Keratinocyte (primary cell): ENCODE data around the gene APBB1IP. TPM values are rescaled to one million over a fixed set of nuclear protein-coding genes. Genes with fewer than 3 reads are reported as not detected.

Experiments used
- DNase-seq: peaks from one replicate; pipeline ENCODE4 v3.0.0-alpha.2; 2011; ENCODE audit warnings: low read depth, missing footprints, low spot score
- FAIRE-seq: peaks from 2 replicates; lab custom pipeline; 2011; peaks lifted over from hg19 to GRCh38; lab: Jason Lieb, UNC
- H2AFZ ChIP-seq: 2 replicates; pipeline ENCODE4 v1.6.0; 2012; ENCODE audit warnings: low read length, control low read depth, inconsistent platforms; ENCODE audit not compliant: control insufficient read depth
- H3K27ac ChIP-seq: 2 replicates; pipeline ENCODE4 v1.5.1; 2011; ENCODE audit warnings: low read length; ENCODE audit not compliant: control insufficient read depth, insufficient read depth
- H3K27me3 ChIP-seq: 3 replicates; pipeline ENCODE4 v1.6.0; 2011; ENCODE audit warnings: low read length; ENCODE audit not compliant: control insufficient read depth, insufficient read depth; ENCODE audit errors: extremely low read depth
- H3K36me3 ChIP-seq, 2 experiments: 2 replicates in 1 of 2; 3 replicates in 1 of 2; pipeline ENCODE4 v1.5.1; 2011; ENCODE audit warnings: low read length in 2 of 2, mild to moderate bottlenecking in 1 of 2; ENCODE audit not compliant: control insufficient read depth in 2 of 2, insufficient read depth in 2 of 2; ENCODE audit errors: extremely low read depth in 1 of 2
- H3K4me1 ChIP-seq: 3 replicates; pipeline ENCODE4 v1.5.1; 2011; ENCODE audit warnings: low read length; ENCODE audit not compliant: control insufficient read depth, insufficient read depth; ENCODE audit errors: extremely low read depth
- H3K4me2 ChIP-seq: 3 replicates; pipeline ENCODE4 v1.6.0; 2011; ENCODE audit warnings: low read depth, low read length; ENCODE audit not compliant: control insufficient read depth, insufficient read depth; ENCODE audit errors: extremely low read depth
- H3K4me3 ChIP-seq, 3 experiments: fragments of 200-600 bp in 1 of 3; sonication (generic) in 1 of 3; 2 replicates in 2 of 3; 3 replicates in 1 of 3; pipeline ENCODE4 v1.5.1; 2011 to 2016; ENCODE audit warnings: low read length in 3 of 3, mild to moderate bottlenecking in 3 of 3, control low read depth in 2 of 3, inconsistent platforms in 1 of 3, low read depth in 1 of 3, mixed read lengths in 1 of 3, mixed run types in 1 of 3, moderate library complexity in 1 of 3; ENCODE audit not compliant: control insufficient read depth in 2 of 3, insufficient read depth in 2 of 3; ENCODE audit errors: extremely low read depth in 1 of 3
- H3K79me2 ChIP-seq: 2 replicates; pipeline ENCODE4 v1.6.0; 2012; ENCODE audit warnings: low read length; ENCODE audit not compliant: control insufficient read depth, insufficient read depth
- H3K9ac ChIP-seq: 3 replicates; pipeline ENCODE4 v1.6.0; 2011; ENCODE audit warnings: low read length; ENCODE audit not compliant: control insufficient read depth, insufficient read depth; ENCODE audit errors: extremely low read depth
- H3K9me1 ChIP-seq: 3 replicates; pipeline ENCODE4 v1.6.0; 2011; ENCODE audit warnings: low read length; ENCODE audit not compliant: control insufficient read depth, insufficient read depth; ENCODE audit errors: extremely low read depth
- H3K9me3 ChIP-seq: 2 replicates; pipeline ENCODE4 v1.5.1; 2012; ENCODE audit warnings: low read depth, low read length; ENCODE audit not compliant: control insufficient read depth
- H4K20me1 ChIP-seq: 3 replicates; pipeline ENCODE4 v1.6.0; 2011; ENCODE audit warnings: low read length; ENCODE audit not compliant: control insufficient read depth, insufficient read depth; ENCODE audit errors: extremely low read depth
- EZH2 ChIP-seq: IDR thresholded peaks from one replicate; pipeline ENCODE4 v1.6.1; 2012; ENCODE audit warnings: inconsistent platforms, mild to moderate bottlenecking, low read length, moderate library complexity
- dilution Hi-C: fragments of 300-500 bp; cut with MboI; formaldehyde crosslinking; loops from one replicate; pipeline ENCODE4 v1.7.0; 2020; ENCODE audit warnings: low sequenced_read_pairs; ENCODE audit not compliant: extremely low pct_ligation_motif_present
- polyA plus RNA-seq, 5 experiments: library from polyadenylated mRNA; depleted of rRNA in 3 of 5; stranded (reverse) in 3 of 5; stranded (forward) in 1 of 5; unstranded in 1 of 5; fragments of >200 nt; gene quantifications; 1 replicate in 1 of 5; 2 replicates in 3 of 5; 3 replicates in 1 of 5; pipeline versions ENCODE4 v1.2.1 to v1.2.3, GENCODE V29; 2011 to 2012; ENCODE audit warnings: missing spikeins in 2 of 5, low read depth in 1 of 5, low replicate concordance in 1 of 5
- TF ChIP-seq, protein P1 (sequence below), 3 experiments: IDR thresholded peaks in 1 of 3; conservative IDR thresholded peaks in 1 of 3; optimal IDR thresholded peaks in 1 of 3; 2 replicates in 2 of 3; 3 replicates in 1 of 3; pipeline versions ENCODE3 to v1.5.1; 2011; ENCODE audit warnings: low read length in 3 of 3, mild to moderate bottlenecking in 3 of 3, moderate library complexity in 2 of 3, control low read depth in 1 of 3, inconsistent platforms in 1 of 3; ENCODE audit not compliant: insufficient read depth in 2 of 3; ENCODE audit errors: extremely low read depth in 1 of 3

APBB1IP gene
- polyA plus RNA-seq, 1 donor (not counting 4 experiments of a cell fraction or from before 2014, with no cell fraction given) = not detected

DNA sequence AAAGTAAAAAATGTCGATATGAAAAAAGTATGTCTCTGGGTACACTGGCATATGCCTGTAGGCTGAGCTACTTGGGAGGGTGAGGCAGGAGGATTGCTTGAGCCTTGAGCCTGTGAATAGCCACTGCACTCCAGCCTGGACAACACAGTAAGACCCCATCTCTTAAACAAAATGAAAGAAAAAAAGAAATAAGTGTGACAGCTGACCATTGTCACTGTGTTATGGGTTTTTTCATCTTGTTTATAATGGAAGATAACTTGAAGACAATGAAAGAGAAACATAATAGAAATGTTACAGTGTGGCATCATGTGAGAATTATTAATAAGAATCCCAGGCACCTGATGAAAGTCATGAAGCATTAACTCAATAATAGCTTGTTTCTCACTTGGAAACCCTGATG is 75.0 kb downstream of the APBB1IP start:
- FAIRE-seq (no peak), DNase-seq (no peak)
- Histone ChIP-seq H3K36me3 (no peaks in the 10 kb centered on the region), H3K27ac (no peak overlapping the region), H3K27me3 (no peaks in the 10 kb centered on the region), H3K4me2 (no peak overlapping the region), H3K79me2 (no peaks in the 10 kb centered on the region), H3K4me3 (no peak overlapping the region), H2AFZ (no peak overlapping the region), H3K9me3 (peaks cover 3% of the 10 kb centered on the region), H4K20me1 (no peaks in the 10 kb centered on the region), H3K4me1 (no peaks in the 10 kb centered on the region), H3K9ac (no peak overlapping the region), H3K9me1 (no peaks in the 10 kb centered on the region)
- dilution Hi-C loops = no loop called here
- TF ChIP-seq EZH2 = no peak
- TF ChIP-seq, protein P1, sequence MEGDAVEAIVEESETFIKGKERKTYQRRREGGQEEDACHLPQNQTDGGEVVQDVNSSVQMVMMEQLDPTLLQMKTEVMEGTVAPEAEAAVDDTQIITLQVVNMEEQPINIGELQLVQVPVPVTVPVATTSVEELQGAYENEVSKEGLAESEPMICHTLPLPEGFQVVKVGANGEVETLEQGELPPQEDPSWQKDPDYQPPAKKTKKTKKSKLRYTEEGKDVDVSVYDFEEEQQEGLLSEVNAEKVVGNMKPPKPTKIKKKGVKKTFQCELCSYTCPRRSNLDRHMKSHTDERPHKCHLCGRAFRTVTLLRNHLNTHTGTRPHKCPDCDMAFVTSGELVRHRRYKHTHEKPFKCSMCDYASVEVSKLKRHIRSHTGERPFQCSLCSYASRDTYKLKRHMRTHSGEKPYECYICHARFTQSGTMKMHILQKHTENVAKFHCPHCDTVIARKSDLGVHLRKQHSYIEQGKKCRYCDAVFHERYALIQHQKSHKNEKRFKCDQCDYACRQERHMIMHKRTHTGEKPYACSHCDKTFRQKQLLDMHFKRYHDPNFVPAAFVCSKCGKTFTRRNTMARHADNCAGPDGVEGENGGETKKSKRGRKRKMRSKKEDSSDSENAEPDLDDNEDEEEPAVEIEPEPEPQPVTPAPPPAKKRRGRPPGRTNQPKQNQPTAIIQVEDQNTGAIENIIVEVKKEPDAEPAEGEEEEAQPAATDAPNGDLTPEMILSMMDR (optimal IDR thresholded peaks at IDR 0.05 in 1 of 3, IDR thresholded peaks at IDR 0.05 in 1 of 3, conservative IDR thresholded peaks at IDR 0.05 in 1 of 3; ENCODE audit: extremely low read depth in 1 of 3, insufficient read depth in 2 of 3, low read length in 3 of 3) = no peak

DNA sequence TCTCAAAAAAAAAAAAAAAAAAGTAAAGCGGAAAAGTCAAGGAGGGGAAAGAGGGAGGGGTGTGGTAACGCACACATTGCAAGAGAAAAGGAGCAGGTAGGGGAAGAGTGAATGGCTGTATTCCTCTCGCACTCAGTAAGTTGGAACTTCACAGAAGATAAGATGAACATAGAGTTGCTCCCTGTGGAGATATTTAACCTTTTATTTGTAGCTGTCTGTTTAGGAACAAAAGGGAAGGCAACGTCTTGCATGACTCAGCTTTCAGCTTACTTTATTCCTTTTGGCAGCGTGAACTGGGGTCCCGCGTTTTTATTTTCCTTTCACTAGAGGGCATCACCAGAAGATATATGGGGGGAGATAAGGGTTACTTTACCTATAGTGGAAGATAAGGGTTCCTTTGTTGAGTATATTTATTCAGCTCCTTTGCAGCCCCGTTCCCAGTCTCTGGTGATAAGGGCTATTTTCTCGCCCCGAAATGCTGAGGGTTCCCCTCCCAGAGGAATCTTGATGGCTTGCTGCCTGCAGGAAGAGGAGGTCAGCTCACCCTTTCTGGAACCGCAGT is 78.5 kb downstream of the APBB1IP start:
- H3K4me1 ChIP-seq = no peaks in the 10 kb centered on the region
- peaks cover 3% of the 10 kb centered on the region for H3K9me3 ChIP-seq
- no peak overlapping the region for H3K27ac ChIP-seq
- DNase-seq (no peak), FAIRE-seq (no peak)
- H3K36me3 ChIP-seq = no peaks in the 10 kb centered on the region
- H3K9me1 ChIP-seq = no peaks in the 10 kb centered on the region
- H4K20me1 ChIP-seq = no peaks in the 10 kb centered on the region
- TF ChIP-seq EZH2 = no peak
- TF ChIP-seq, protein P1 (optimal IDR thresholded peaks at IDR 0.05 in 1 of 3, IDR thresholded peaks at IDR 0.05 in 1 of 3, conservative IDR thresholded peaks at IDR 0.05 in 1 of 3; ENCODE audit: extremely low read depth in 1 of 3, insufficient read depth in 2 of 3, low read length in 3 of 3) = no peak
- dilution Hi-C loops = no loop called here
- H3K79me2 ChIP-seq = no peaks in the 10 kb centered on the region
- H3K4me3 ChIP-seq = no peak overlapping the region
- no peaks in the 10 kb centered on the region for H3K27me3 ChIP-seq
- no peak overlapping the region for H2AFZ ChIP-seq
- no peak overlapping the region for H3K4me2 ChIP-seq
- H3K9ac ChIP-seq = no peak overlapping the region
